DND-41 (cell line): ENCODE measurements around the gene EYA4.

Experiments
- CTCF ChIP-seq: IDR thresholded peaks from 2 replicates; pipeline ENCODE4 v1.5.1; 2012; ENCODE audit warnings: borderline replicate concordance, low read length, moderate library complexity, mild to moderate bottlenecking; ENCODE audit not compliant: poor library complexity, severe bottlenecking; ENCODE audit errors: extremely low read depth
- EZH2 ChIP-seq: IDR thresholded peaks from 3 replicates; pipeline ENCODE4 v1.6.1; 2012; ENCODE audit warnings: borderline replicate concordance, low read depth, mild to moderate bottlenecking, moderate library complexity, low read length, inconsistent platforms; ENCODE audit not compliant: severe bottlenecking

- no peak for TF ChIP-seq CTCF
- no peak for TF ChIP-seq EZH2
These were observed 194.0 kb downstream of the EYA4 start for GRCh38 chr6:133435065-133435728.
